ENCODE results near the gene ZNF280C.
A peak's percentile ranks its signal among the peaks of the same experiment; 100 is the strongest.

The ZNF280C gene

DNA sequence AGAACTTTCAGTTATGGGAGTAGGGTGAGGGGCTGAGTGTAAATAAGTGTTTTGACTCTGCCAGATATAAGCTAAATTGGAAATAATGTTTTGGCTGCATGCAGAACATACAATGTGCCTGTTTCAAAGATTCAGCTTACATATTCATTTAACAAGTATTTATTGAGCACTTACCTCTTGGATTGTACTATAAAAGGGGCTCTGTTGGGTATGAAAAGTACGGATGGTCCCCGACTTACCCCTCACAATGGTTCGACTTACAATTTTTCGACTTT is 102.3 kb downstream of the ZNF280C start:
- TF ChIP-seq EZH2 (IDR thresholded peaks at IDR 0.05; ENCODE audit: borderline replicate concordance, low read depth, low read length, severe bottlenecking) (no peak), CTCF (IDR thresholded peaks at IDR 0.05; ENCODE audit: borderline replicate concordance, extremely low read depth, low read length, poor library complexity, severe bottlenecking) (no peak)
- Histone ChIP-seq H3K36me3 (ENCODE audit: insufficient read depth, low read length) (peaks cover 3% of the 10 kb centered on the region; the same call in 1 of the 2 replicates), H4K20me1 (ENCODE audit: insufficient read depth, low read length) (no peaks in the 10 kb centered on the region; the same call in 1 of the 2 replicates), H3K4me1 (ENCODE audit: insufficient read depth, low read length) (peaks cover 51% of the 10 kb centered on the region), H3K27me3 (ENCODE audit: insufficient read depth, low read length, poor library complexity) (no peaks in the 10 kb centered on the region), H3K9me3 (ENCODE audit: insufficient read depth, low read length, severe bottlenecking) (no peaks in the 10 kb centered on the region), H3K27ac (ENCODE audit: low read length) (peak overlapping the region; percentile 99), H3K9ac (ENCODE audit: low read depth, low read length) (peak overlapping the region; percentile 78), H2AFZ (ENCODE audit: low read depth, low read length) (peak overlapping the region; percentile 92), H3K79me2 (ENCODE audit: insufficient read depth, low read length) (peaks cover 51% of the 10 kb centered on the region), H3K4me2 (ENCODE audit: insufficient read depth, low read length) (peak overlapping the region; percentile 90), H3K4me3 (ENCODE audit: low read depth in 1 of 2, low read length in 2 of 2) (peak overlapping the region; percentile 53 to 89)
- ATAC-seq (ENCODE audit: insufficient read depth, low read depth): no peak
- DNase-seq: no peak

GRCh38 chrX:130165703-130166502 is 102.8 kb downstream of the ZNF280C start, which contains the start of gene AIFM1:
Gene AIFM1, minus strand, starts transcription at chrX:130165841. Its CDS starts 185 bp downstream, at chrX:130165656.
- H3K4me1 ChIP-seq (ENCODE audit: insufficient read depth, low read length): peaks cover 51% of the 10 kb centered on the region
- H3K79me2 ChIP-seq (ENCODE audit: insufficient read depth, low read length): peaks cover 50% of the 10 kb centered on the region
- no peaks in the 10 kb centered on the region; the same call in 1 of the 2 replicates for H4K20me1 ChIP-seq (ENCODE audit: insufficient read depth, low read length)
- peak within 1 kb of the TSS; percentile 78 for H3K9ac ChIP-seq (ENCODE audit: low read depth, low read length)
- peak within 1 kb of the TSS; percentile 99 for H3K27ac ChIP-seq (ENCODE audit: low read length)
- no peaks in the 10 kb centered on the region for H3K27me3 ChIP-seq (ENCODE audit: insufficient read depth, low read length, poor library complexity)
- H3K4me2 ChIP-seq (ENCODE audit: insufficient read depth, low read length): peak within 1 kb of the TSS; percentile 90
- no peaks in the 10 kb centered on the region for H3K9me3 ChIP-seq (ENCODE audit: insufficient read depth, low read length, severe bottlenecking)
- H3K36me3 ChIP-seq (ENCODE audit: insufficient read depth, low read length): 0 out of 2 replicates have a peak, but pooled peaks cover 3% of the 10 kb centered on the region
- peak; percentile 90 for DNase-seq
- peak within 1 kb of the TSS; percentile 53 to 89 for H3K4me3 ChIP-seq (ENCODE audit: low read depth in 1 of 2, low read length in 2 of 2)
- TF ChIP-seq CTCF (IDR thresholded peaks at IDR 0.05; ENCODE audit: borderline replicate concordance, extremely low read depth, low read length, poor library complexity, severe bottlenecking): no peak
- no peak for TF ChIP-seq EZH2 (IDR thresholded peaks at IDR 0.05; ENCODE audit: borderline replicate concordance, low read depth, low read length, severe bottlenecking)
- peak; percentile 90 for ATAC-seq (ENCODE audit: insufficient read depth, low read depth)
- peak within 1 kb of the TSS; percentile 92 for H2AFZ ChIP-seq (ENCODE audit: low read depth, low read length)

- H4K20me1 ChIP-seq (ENCODE audit: insufficient read depth, low read length): no peaks in the 10 kb centered on the region; the same call in 1 of the 2 replicates
- peak overlapping the region; percentile 92 for H2AFZ ChIP-seq (ENCODE audit: low read depth, low read length)
- ATAC-seq (ENCODE audit: insufficient read depth, low read depth): peak; percentile 28
- H3K4me2 ChIP-seq (ENCODE audit: insufficient read depth, low read length): peak overlapping the region; percentile 90
- no peak for TF ChIP-seq CTCF (IDR thresholded peaks at IDR 0.05; ENCODE audit: borderline replicate concordance, extremely low read depth, low read length, poor library complexity, severe bottlenecking)
- TF ChIP-seq EZH2 (IDR thresholded peaks at IDR 0.05; ENCODE audit: borderline replicate concordance, low read depth, low read length, severe bottlenecking): no peak
- H3K79me2 ChIP-seq (ENCODE audit: insufficient read depth, low read length): peaks cover 54% of the 10 kb centered on the region
- H3K4me3 ChIP-seq (ENCODE audit: low read depth in 1 of 2, low read length in 2 of 2): peak overlapping the region; percentile 53 to 89; a peak in 3 of 4 replicates
- peaks cover 45% of the 10 kb centered on the region for H3K4me1 ChIP-seq (ENCODE audit: insufficient read depth, low read length)
- H3K9me3 ChIP-seq (ENCODE audit: insufficient read depth, low read length, severe bottlenecking): no peaks in the 10 kb centered on the region
- no peak for DNase-seq
- peak overlapping the region; percentile 99 for H3K27ac ChIP-seq (ENCODE audit: low read length)
- peak overlapping the region; percentile 78 for H3K9ac ChIP-seq (ENCODE audit: low read depth, low read length)
- no peaks in the 10 kb centered on the region for H3K27me3 ChIP-seq (ENCODE audit: insufficient read depth, low read length, poor library complexity)
- peaks cover 3% of the 10 kb centered on the region; the same call in 1 of the 2 replicates for H3K36me3 ChIP-seq (ENCODE audit: insufficient read depth, low read length)
Observed at GRCh38 chrX:130165181-130165702, 103.5 kb downstream of the ZNF280C start.
